DMS153 (cell line): Measurements from ENCODE around the gene LHFPL2.

Source experiments
- DNase-seq: peaks from one replicate; lab custom pipeline; 2025; lab: John Stamatoyannopoulos, UW

Gene LHFPL2

DNA sequence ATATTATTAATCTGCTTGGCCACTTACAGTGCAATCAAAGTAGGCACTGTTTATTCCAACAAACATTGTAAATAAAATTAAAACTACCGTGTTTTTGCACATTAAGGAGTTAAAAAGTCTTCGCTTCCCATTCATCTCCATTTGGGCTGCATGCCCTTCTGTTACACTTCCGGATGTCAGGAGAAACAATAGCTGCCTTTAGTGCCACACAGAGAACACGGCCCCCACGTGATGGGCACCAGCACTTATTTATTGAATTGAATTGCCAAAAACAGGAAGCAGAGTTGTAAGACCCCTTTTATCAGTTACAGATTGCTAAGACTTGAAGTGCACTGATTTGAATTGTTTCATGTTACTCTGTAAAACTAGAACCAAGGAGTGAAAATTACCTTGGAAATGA is 80.4 kb downstream of the LHFPL2 start:
- DNase-seq = no peak

DNA sequence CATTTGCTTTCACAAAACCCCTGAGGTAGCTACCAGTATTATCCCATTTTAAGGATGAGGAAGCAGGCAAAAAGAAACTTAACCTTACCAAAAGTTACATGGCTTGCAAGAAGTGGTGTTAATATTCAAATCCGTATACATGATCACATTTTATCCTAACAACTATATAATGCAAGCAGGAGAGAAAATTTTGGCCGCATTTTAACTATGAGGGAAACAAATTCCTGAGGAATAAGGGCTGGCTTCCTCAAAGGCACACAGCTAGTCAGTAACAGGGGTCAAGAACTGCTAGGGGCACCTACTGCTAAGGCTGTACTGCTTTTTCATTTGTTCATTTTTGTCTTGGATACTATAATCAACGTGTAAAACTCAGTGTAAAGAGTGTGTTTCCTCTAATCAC is 81.0 kb downstream of the LHFPL2 start:
- no peak for DNase-seq

- no peak for DNase-seq
These were observed 81.7 kb downstream of the LHFPL2 start for GRCh38 chr5:78566747-78567425.

GRCh38 chr5:78565395-78565794 is 83.2 kb downstream of the LHFPL2 start:
- no peak for DNase-seq

- DNase-seq = no peak
These were observed 85.0 kb downstream of the LHFPL2 start for GRCh38 chr5:78563621-78564020.

DNA sequence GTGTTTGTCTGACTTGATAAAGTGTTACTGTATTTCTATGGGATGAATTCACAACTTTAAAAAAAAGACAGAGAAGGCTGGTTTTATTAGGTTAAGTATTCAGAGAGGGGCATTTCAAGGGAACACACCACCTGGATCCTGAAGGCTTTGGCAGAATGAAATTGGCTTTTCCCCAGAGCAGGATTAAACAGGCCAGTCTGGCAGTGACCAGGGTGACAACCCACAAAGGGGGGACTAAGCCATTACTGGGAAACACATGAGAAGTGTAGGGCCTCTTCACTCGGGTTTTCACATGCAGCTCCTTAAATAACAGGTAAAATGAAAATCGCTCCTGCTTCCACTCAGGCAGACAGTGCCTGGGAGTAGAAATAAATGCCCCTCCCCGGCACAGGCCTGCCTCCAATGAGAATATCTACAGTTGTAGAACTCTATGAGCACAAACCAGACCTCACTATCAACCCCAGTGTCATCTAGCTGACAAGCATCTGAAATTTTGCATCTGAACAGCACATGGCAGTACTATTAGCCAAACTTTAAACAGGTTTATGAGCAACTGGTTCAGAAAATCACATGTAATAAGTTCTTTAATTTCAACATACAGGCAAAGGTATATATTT is 85.8 kb downstream of the LHFPL2 start:
- DNase-seq = no peak

DNA sequence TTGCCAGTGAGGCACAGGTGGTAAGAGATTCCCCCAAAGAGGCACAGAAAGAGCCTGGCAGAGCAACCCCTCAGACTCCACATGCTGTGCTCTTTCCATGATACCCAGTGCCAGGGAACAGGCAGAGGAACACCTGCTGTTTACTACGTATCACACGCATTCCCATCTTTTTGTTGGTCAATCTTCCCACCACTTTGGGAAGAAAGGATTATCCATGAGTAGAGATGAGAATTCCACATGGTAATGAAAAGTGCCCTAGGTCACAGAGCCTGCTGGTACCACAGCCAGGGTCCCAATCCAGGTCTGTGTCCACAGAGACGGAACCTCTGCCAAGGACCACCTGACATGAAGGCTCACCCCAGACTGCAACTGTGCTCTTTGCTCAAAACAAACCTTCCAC is 86.6 kb downstream of the LHFPL2 start:
- DNase-seq = no peak

DNA sequence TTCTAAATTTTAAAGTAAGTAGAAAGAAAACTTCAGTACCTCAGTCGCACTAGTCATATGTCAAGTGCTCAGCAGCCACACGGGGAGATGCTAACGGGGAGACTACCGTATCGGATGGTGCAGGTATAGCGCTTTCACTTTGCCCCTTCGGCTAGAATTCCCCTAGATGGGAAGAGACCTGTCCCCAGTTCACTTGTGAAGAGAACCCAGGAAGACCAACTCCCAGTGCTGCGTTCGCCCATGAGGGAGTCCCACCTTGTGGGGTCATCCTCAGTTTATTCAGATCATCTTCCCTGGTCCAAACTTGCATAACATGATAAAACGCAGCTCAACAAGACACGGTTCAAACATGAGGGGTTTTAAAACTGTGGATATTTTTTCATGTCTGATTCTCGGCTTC is 87.3 kb downstream of the LHFPL2 start:
- no peak for DNase-seq

DNA sequence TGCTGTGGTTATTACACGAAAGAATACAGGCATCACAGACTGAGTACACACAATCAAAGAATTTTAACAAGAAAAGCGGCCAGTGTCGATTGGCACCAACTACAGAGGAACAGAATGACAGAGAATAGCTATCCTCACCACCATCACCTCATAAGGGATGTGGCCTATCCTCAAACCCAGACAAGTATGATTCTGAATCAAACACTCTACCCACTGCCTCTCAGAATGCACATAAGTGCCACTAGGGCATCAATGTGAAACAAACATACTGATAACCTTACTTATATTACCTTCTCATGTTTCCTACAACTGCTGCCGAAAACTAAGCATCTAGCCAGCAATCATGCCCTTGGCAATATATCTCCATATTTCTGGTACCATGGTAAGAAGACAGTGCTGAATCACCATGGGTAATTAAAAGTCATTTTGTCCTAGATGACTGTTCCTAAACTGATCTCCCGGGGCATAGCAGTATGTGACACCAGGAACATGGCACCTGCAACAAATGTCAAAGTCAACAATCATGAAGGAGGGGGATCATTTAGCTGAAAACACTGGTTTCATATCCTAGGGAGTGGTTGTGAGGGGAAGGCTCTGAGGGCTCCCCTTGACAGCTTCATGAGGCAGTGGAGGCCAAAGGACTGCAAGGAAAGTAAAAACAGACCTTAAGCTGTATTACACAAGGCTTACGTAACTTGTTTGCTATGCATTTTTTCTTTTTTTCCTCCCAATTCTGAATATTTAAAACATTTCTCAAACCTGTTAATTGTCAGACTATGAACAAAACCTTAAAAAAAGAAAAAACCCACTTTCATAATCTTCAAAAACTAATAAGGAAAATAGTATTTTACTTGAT is 88.3 kb downstream of the LHFPL2 start:
- DNase-seq = no peak

- DNase-seq = no peak
These were observed 91.0 kb downstream of the LHFPL2 start for GRCh38 chr5:78557601-78558000.

DNA sequence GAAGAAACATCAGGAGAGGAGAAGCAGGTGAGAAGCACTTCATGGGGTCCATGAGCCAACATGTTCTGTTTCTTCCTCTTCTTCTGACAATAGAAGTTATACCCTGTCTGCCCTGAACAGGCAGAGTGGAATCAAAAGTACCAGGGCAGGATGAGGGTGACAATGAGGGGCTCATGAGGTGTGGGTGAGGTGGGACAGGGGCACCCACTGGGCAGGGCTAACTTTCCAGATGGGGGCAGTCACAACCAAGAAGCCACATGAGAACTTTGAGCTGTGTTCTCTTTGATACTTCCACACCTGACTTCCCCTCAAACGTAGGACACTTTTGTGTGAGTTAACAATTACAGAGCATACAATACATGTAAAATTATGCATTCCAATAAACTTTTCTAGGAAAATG is 92.7 kb downstream of the LHFPL2 start:
- DNase-seq = no peak

DNA sequence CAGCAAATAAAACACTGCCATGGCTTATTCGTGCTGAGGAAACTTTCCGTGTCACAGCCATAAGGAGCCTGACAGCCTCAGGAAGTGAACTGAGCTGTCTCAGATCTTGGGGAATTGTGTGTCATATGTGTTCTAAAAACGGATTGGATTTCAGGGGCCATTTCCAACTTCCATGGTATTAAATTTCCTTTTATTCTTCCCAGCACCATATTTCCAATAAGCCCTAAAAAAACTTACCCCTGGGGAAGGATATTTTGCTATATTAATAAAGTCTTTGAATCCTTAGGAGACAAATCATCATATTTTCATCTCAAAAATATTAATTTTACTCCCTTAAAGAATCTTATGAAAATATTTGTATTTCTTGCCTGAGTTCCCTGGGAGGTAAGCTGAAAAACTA is 93.9 kb downstream of the LHFPL2 start:
- DNase-seq = no peak

- DNase-seq = no peak
These were observed 94.8 kb downstream of the LHFPL2 start for GRCh38 chr5:78553580-78554353.

GRCh38 chr5:78552729-78553342 is 95.7 kb downstream of the LHFPL2 start:
- no peak for DNase-seq

DNA sequence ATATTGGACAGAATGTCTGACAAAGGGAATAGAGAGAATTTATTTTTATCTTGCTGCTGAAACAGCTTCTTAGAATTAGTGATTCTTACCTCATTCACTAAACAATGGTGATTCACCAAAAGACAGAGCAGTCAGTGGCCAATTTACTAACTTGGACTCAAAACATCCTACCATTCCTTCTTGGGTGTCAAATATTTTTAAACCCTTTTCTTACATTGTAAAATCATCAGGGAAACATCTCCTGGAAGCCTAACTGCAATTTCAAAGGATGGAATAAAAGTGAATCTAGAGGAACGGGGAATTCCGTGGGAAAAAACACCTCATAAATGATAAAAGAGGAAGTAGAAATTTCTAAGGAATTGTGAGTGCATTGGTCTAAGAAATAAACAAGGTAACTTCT is 97.7 kb downstream of the LHFPL2 start:
- no peak for DNase-seq

DNA sequence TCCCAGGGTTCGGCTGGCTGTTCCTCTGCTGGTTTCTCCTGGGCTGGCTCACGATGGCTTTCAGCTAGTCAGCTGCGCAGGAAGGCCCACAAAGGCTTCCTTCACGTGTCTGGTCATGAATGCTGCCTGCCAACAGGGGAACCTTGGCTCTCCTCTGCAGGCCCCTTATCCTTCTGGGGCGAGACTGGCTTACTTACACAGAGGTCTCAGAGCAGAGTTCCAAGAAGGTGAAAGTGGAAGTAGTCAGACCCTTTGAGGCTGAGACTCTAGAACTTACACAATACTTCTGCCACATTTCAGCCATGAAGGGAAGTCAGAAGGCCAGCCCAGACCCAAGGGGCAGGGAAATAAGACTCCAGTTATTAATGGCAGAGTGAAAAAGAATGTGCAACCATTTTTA is 99.5 kb downstream of the LHFPL2 start:
- DNase-seq = no peak

DNA sequence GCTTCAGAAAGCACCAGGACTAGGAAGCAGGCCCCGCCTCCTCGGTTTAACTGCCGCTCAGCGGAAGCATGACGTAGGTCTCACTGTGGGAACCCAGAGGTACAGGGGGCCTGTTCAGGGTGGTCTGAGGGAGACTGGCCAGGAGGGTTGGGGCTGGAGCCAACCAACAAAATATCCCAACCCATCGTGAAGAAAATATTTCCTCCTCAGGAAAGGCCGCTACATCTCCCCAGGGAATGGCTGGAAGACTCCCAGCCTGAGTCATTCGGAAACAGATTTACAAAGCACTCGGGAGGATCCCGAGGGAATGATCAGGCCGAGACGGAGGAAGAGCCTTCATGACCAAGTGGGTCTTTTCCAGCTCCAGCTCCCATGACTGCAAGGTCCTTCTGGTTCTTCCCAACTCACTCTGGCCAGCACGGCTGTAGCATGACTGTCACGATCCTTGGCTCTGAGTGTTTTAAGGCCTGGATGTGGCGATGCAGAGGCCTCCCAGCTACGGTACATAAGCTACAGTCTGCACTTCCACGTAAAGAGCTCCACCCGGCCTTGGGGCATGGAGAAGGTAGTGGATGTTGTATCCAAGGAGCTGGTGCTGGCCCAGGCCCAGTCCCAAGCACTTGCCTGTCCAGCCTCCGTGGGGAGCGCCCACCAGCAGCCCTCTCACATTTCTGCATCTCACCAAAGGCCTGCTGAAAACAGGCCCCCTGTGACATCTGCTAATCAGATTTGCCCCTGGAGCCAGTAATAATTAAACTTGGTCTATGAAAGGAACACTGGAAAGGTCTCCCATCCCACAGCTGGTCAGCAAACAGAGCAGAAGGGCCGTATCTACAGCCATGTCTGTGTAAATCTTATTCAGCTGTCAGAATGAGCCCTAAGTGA is 100.6 kb downstream of the LHFPL2 start:
- no peak for DNase-seq

DNA sequence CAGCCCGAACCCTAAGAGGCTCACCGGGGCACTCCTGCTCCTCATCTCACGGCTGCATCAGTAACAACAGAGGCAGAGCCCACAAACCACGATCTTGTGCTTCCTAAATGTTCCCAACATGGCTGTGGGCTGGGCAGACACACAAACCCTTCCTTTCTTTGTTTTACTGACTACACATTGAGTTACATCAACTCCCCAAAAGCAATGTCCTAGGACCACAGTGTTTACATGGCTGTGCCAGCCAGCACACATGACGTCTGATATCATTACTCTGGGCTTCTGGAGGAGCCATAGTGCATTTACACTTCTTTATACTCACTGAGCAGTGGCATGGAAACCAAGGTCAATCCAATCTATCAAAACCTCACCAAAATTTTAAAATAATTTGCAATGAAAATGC is 101.4 kb downstream of the LHFPL2 start:
- DNase-seq = no peak

DNA sequence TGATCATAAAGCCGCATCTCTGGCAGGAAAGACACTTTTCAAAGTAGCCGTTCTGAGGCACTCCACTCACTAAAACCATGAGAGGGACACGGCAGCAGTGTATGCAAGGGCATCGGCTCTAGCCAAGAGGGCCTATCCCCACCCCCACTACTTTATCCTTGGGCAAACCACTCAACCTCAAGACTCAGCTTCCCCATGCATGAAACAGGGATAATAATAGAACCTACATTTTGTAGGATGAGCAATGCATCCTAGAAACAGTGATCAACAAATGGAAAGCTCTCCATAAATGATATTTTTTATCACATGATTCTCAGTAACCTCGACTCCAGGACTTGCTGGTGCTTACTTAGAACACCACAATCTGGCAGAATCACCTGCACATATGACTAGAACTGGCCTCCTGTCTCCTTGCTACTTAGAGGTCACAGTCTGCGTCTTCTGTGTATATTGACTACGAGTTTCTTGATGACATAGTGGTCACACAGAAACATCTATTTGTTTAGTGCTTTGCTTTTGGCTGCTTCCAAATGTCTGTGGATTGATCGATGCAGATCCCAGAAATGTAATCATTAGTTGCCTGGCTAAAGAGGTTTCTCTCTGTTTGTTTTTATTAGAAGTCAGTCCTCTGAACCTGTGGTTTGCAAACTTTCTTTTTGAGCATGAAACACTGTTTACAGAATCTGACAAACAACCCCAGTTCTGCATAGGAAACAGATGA is 102.1 kb downstream of the LHFPL2 start:
- no peak for DNase-seq

- DNase-seq = no peak
These were observed 103.2 kb downstream of the LHFPL2 start for GRCh38 chr5:78545406-78545805.
